AG08395 (cell line): ENCODE data around the gene PRKAG2.

Experiments used
- DNase-seq: peaks from one replicate; pipeline ENCODE4 v3.0.0; 2012; ENCODE audit warnings: mixed read lengths, low spot score

PRKAG2 gene

GRCh38 chr7:151710646-151711434 lies 166.1 kb downstream of the PRKAG2 start:
- no peak for DNase-seq

DNA sequence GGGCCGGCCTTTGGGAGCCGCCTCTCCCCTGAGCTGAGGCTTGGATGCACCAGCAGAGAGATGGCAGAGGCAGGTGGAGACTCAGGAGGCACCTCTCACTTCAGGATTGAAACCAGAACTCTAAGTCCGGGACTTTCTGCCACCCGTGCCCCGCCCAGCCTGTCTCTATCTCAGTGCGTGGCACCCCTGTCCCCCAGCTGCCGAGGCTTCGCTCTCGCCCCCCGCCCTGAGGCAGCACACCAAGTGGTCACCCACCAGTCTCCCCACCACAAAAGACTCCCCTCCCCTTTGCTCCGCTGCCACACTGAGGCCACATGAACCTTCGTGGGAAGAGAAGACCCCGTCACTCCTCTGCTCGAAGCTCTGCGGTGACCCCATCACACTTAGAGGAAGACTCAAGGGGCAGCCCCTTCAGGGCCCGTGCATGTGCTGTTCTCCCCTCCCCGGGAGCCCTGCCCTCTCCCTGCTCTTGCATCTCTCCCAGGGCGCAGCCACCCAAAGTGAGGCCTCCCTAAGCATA lies 166.7 kb downstream of the PRKAG2 start:
- no peak for DNase-seq

GRCh38 chr7:151709141-151710038 lies 167.5 kb downstream of the PRKAG2 start:
- DNase-seq = no peak

DNA sequence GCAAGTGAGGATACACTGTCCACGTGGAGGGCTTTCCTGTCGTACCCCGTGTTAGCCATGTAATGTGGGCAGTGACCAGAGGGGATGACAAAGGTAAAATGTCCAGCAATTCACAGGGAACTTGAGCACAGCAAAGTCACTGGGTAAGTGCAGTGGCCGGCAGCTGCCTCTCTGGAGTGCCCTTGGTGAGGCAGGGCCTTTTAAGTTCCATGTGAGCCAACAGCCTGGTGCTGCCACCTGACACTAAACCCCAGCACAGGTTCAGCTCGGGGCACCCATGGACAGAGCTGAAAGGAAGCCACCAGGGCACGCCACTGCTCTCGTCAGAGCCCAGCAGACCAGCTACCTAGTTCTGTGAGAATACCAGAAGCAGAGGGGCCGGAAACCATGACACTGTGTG lies 168.3 kb downstream of the PRKAG2 start:
- no peak for DNase-seq

DNA sequence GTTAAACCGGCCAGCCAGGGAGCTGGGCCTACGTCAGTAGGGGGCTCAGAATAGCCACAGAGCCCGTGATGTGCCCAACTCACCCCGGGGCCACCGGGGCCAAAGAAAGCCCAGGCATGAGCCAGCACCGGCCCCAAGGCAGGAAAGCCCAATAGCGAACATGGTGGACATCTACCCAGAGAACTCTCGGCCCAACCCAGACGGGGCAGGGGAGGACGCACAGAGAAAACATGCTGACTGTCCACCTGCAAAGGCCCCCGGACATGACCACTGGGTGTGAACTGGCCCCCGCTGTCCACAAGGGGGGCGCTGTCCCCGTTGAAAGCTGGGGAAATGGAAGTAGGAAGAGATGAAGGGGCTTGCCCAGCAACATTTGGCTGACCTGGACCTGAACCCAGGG lies 169.2 kb downstream of the PRKAG2 start:
- DNase-seq = no peak

GRCh38 chr7:151707105-151707469 lies 169.8 kb downstream of the PRKAG2 start:
- no peak for DNase-seq

- DNase-seq = no peak
Measured at GRCh38 chr7:151706277-151707104, 170.4 kb downstream of the PRKAG2 start.

DNA sequence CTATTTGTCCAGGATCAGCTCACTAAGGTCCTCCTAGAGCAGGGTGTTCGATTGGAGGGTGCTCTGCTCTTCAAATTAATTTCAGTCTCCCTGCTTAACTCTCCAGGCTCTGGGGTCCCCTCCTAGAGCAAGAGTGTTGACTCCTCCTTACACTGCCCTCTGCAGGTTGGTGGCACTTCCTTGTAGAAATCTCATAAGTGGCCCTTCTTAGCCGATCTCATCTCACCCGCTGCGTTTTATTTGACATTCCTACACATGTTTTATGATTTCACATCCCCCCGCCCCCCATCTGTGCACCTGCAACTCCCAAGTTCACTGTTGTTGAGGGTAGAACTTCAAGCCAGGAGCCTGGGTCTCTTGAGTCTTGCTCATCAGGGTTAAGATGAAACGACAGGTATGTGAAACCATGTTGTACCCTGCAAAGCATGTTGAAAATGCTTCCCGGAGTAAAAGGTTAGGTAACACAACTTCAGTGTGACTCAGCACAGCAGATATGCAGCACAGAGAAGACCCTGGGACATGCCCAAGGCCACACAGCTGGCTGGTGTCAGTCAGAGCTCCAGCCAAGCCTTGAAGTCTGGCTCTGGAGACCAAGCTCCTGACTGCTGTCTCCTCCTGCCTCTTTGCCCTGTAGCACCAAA lies 171.2 kb downstream of the PRKAG2 start:
- DNase-seq = peak; percentile 74

- DNase-seq = no peak
Measured at GRCh38 chr7:151704960-151705635, 171.8 kb downstream of the PRKAG2 start.

- no peak for DNase-seq
Measured at GRCh38 chr7:151704299-151704959, 172.5 kb downstream of the PRKAG2 start.

GRCh38 chr7:151702961-151703360 lies 174.0 kb downstream of the PRKAG2 start:
- DNase-seq = no peak

- DNase-seq = peak; percentile 48
Measured at GRCh38 chr7:151700586-151701165, 176.2 kb downstream of the PRKAG2 start.

GRCh38 chr7:151699928-151700319 lies 177.0 kb downstream of the PRKAG2 start:
- no peak for DNase-seq

- no peak for DNase-seq
Measured at GRCh38 chr7:151699147-151699927, 177.6 kb downstream of the PRKAG2 start.

GRCh38 chr7:151697942-151698341 lies 179.0 kb downstream of the PRKAG2 start:
- DNase-seq = no peak

DNA sequence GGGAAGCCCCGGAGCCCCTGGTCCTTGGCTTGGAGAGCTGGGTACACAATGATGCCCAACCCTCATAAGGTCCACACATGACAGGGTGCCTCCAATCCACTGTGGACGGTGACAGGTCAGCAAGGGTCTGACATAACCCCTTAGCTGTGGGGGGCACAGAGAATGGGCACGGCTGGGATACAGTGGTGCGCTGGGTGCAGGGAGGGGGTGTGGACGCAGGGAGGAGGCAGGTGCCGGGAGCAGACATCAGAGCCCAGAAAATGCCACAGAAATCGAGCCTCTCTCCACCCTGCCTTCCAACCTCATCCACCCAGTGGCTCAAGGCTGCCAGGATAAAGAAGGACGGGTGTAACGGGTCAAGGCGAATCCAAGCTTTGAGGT lies 179.4 kb downstream of the PRKAG2 start:
- no peak for DNase-seq

GRCh38 chr7:151696721-151697514 lies 180.0 kb downstream of the PRKAG2 start:
- DNase-seq = no peak

DNA sequence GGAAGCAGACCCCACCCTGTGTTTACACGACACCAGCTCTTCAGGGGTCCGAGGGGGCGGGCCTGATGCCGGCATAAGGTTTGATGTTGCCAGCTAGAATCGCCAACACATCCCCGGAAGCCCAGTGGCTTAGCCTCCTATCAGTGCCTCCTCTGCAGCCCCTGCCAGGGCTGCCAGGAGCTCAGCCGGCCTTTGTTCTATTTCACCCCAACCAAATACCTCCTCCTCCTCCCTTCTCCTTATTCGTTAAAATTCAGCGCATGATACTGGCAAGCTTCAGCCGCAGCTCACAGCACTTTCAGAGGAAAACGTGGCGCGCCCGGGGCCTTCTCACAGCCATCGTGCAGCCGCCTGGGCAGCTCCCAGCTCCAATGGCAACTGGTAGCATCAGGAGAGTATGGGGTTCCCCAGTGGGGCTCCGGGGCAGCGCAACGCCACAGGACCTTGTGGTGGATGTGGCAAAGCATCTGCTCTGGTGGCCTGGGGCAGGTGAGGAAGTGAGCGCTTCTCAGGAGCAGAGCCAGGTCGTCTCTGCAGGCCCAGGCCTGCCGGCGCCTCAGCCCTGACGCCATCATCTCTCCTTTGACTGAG lies 180.9 kb downstream of the PRKAG2 start:
- DNase-seq = no peak
